GM12878 (cell line): ENCODE measurements around the gene CD9. TPM values are rescaled to one million over a fixed set of nuclear protein-coding genes. Genes with fewer than 3 reads are reported as not detected.

Experiments
- ATAC-seq: fragments of 200-7000 bp; cut with Tn5 transposase; 3 replicates; pipeline ENCODE4 v1.9.1; 2020; ENCODE audit warnings: mild to moderate bottlenecking, moderate library complexity
- BruUV-seq: library from RNA; stranded (reverse); fragments of 400-500 nt; replicated peaks from 2 replicates; lab custom pipeline; 2021; lab: Mats Ljungman, UMichigan
- CTCF ChIA-PET: fragments of 300-600 bp; sonication (Branson Sonifier 250); formaldehyde crosslinking; extraction: SDS; loops from one replicate; lab custom pipeline; 2021; ENCODE audit warnings: inconsistent platforms; lab: Yijun Ruan, JAX
- POLR2A ChIA-PET: fragments of 350-600 bp; formaldehyde crosslinking; extraction: SDS; loops from one replicate; lab custom pipeline; 2021; ENCODE audit warnings: inconsistent platforms; lab: Charles Lee
- RAD21 ChIA-PET: fragments of 300-600 bp; sonication (Branson Sonifier 250); formaldehyde crosslinking; loops from one replicate; lab custom pipeline; 2023; ENCODE audit warnings: antibody characterized with exemption; ENCODE audit not compliant: unreplicated experiment; lab: Charles Lee
- SMC1A ChIA-PET: fragments of 300-600 bp; sonication (Branson Sonifier 250); formaldehyde crosslinking; loops from one replicate; lab custom pipeline; 2023; ENCODE audit not compliant: unreplicated experiment, uncharacterized antibody; lab: Charles Lee
- DNase-seq: peaks from one replicate; pipeline ENCODE4 v3.0.0-alpha.2; 2011; ENCODE audit warnings: low read depth, low spot score
- FAIRE-seq: peaks from 3 replicates; lab custom pipeline; 2011; peaks lifted over from hg19 to GRCh38; lab: Jason Lieb, UNC
- H2AFZ ChIP-seq: 2 replicates; pipeline ENCODE4 v1.6.0; 2011; ENCODE audit warnings: low read depth, low read length, control low read depth; ENCODE audit not compliant: control insufficient read depth
- H3K27ac ChIP-seq: 2 replicates; pipeline ENCODE4 v1.5.1; 2011; ENCODE audit warnings: control low read depth; ENCODE audit not compliant: control insufficient read depth, insufficient read depth
- H3K27me3 ChIP-seq, 2 experiments: replicated peaks in 1 of 2; 2 replicates each; pipeline versions ENCODE4 v1.6.0 to v1.6.1; 2011; ENCODE audit warnings: low read length in 1 of 2; ENCODE audit not compliant: control insufficient read depth in 2 of 2, insufficient read depth in 2 of 2
- H3K36me3 ChIP-seq, 2 experiments: 2 replicates each; pipeline ENCODE4 v1.5.1; 2011; ENCODE audit warnings: low read length in 1 of 2; ENCODE audit not compliant: control insufficient read depth in 2 of 2, insufficient read depth in 2 of 2
- H3K4me1 ChIP-seq: 2 replicates; pipeline ENCODE4 v1.6.1; 2011; ENCODE audit warnings: mild to moderate bottlenecking, low read length, moderate library complexity, mixed read lengths; ENCODE audit not compliant: control insufficient read depth, insufficient read depth
- H3K4me2 ChIP-seq: 2 replicates; pipeline ENCODE4 v1.6.0; 2011; ENCODE audit warnings: control low read depth; ENCODE audit not compliant: control insufficient read depth, insufficient read depth
- H3K4me3 ChIP-seq: fragments of 200-600 bp; sonication (generic); 2 replicates; pipeline ENCODE4 v1.5.1; 2016
- H3K79me2 ChIP-seq: 2 replicates; pipeline ENCODE4 v1.6.0; 2011; ENCODE audit warnings: low read length; ENCODE audit not compliant: control insufficient read depth, insufficient read depth
- H3K9ac ChIP-seq: 2 replicates; pipeline ENCODE4 v1.8.0; 2011; ENCODE audit warnings: low read length, control low read depth, mixed read lengths; ENCODE audit not compliant: control insufficient read depth, insufficient read depth
- H3K9me3 ChIP-seq: replicated peaks from 3 replicates; pipeline ENCODE4 v1.5.1; 2011; ENCODE audit warnings: mild to moderate bottlenecking, low read length; ENCODE audit not compliant: control insufficient read depth, insufficient read depth
- H4K20me1 ChIP-seq: 2 replicates; pipeline ENCODE4 v1.6.0; 2011; ENCODE audit not compliant: control insufficient read depth, insufficient read depth
- EED ChIP-seq: sonication (generic); IDR thresholded peaks from 2 replicates; pipeline ENCODE4 v1.6.1; 2016; ENCODE audit warnings: antibody characterized with exemption, low read depth
- EZH2 ChIP-seq: IDR thresholded peaks from 2 replicates; pipeline ENCODE4 v1.6.1; 2012; ENCODE audit warnings: low read depth, mild to moderate bottlenecking, control low read depth, inconsistent platforms, low read length, borderline replicate concordance; ENCODE audit not compliant: control insufficient read depth
- JUND ChIP-seq: IDR thresholded peaks from 2 replicates; pipeline ENCODE4 v1.6.1; 2012; ENCODE audit warnings: low read depth, mild to moderate bottlenecking, low read length, improper control_type of control experiment, moderate library complexity
- MEF2A ChIP-seq: IDR thresholded peaks from 2 replicates; pipeline ENCODE4 v1.6.1; 2011; ENCODE audit warnings: low read depth, mild to moderate bottlenecking, low read length, moderate library complexity; ENCODE audit not compliant: insufficient read depth
- MXI1 ChIP-seq: fragments of 150-350 bp; IDR thresholded peaks from 2 replicates; pipeline ENCODE4 v1.6.1; 2011; ENCODE audit warnings: low read depth, mild to moderate bottlenecking, inconsistent platforms, low read length, improper control_type of control experiment
- MYB ChIP-seq: fragments of 150-350 bp; IDR thresholded peaks from 2 replicates; pipeline ENCODE4 v1.6.1; 2014; ENCODE audit warnings: mild to moderate bottlenecking, low read depth, low read length, borderline replicate concordance
- NFYB ChIP-seq: IDR thresholded peaks from 2 replicates; pipeline ENCODE4 v1.6.1; 2011; ENCODE audit warnings: low read depth, mild to moderate bottlenecking, low read length, improper control_type of control experiment, moderate library complexity; ENCODE audit not compliant: insufficient read depth
- PRDM15 ChIP-seq: fragments of 450-650 bp; formaldehyde crosslinking; IDR thresholded peaks from 2 replicates; pipeline ENCODE4 v1.4.0; 2020; ENCODE audit warnings: mild to moderate bottlenecking, moderate library complexity
- SMARCA5 ChIP-seq: fragments of 450-650 bp; IDR thresholded peaks from 2 replicates; pipeline ENCODE4 v1.6.1; 2017; ENCODE audit warnings: mild to moderate bottlenecking
- ZNF384 ChIP-seq: IDR thresholded peaks from 2 replicates; pipeline ENCODE4 v1.6.1; 2012; ENCODE audit warnings: low read depth, mild to moderate bottlenecking, low read length, improper control_type of control experiment, borderline replicate concordance
- WGBS: methylation state at CpG from one replicate; pipeline ENCODE4 v1.1.6; 2016; ENCODE audit warnings: low lambda C conversion rate; ENCODE audit not compliant: insufficient replicate concordance, insufficient coverage; ENCODE audit errors: missing lambda C conversion rate; 5-methylcytosine and 5-hydroxymethylcytosine counted together
- in situ Hi-C: fragments of 300-500 bp; cut with MboI; formaldehyde crosslinking; loops from 9 replicates; pipeline ENCODE4 v1.14.3; 2018; ENCODE audit warnings: mixed read lengths
- intact Hi-C: fragments of 100-400 bp; cut with micrococcal nuclease; formaldehyde crosslinking; loops from one replicate; pipeline ENCODE4 v1.14.2; 2022; ENCODE audit not compliant: unreplicated experiment
- polyA plus RNA-seq, 11 experiments: library from polyadenylated mRNA; depleted of rRNA in 4 of 11; unstranded in 6 of 11; stranded (reverse) in 5 of 11; fragments of >200 nt; fragmentation: Nextera tagmentation in 4 of 11; fragmentation: Illumina TruSeq in 1 of 11; extraction: Ambion mirVana in 4 of 11; extraction: Trizol in 1 of 11; gene quantifications; 1 replicate in 1 of 11; 2 replicates in 10 of 11; pipeline versions ENCODE4 v1.2.1 to v1.2.3, GENCODE V29; 2011 to 2016; ENCODE audit warnings: inconsistent platforms in 2 of 11, missing spikeins in 2 of 11, low read depth in 1 of 11
- total RNA-seq, 4 experiments: library from RNA; depleted of rRNA in 3 of 4; stranded (reverse); fragments of >200 nt in 3 of 4; fragmentation: Illumina TruSeq in 1 of 4; extraction: Trizol in 1 of 4; gene quantifications; 2 replicates each; pipeline versions ENCODE4 v1.2.1 to v1.2.3, GENCODE V29; 2013 to 2021

The CD9 gene
- total and polyA plus RNA-seq, 10 of the 15 experiments (the other 5 are each of a cell fraction or from before 2014, with no cell fraction given): 4.8 to 29.9 (median 9.7) TPM

- TF ChIP-seq MEF2A (no peak), JUND (no peak), SMARCA5 (no peak), ZNF384 (no peak)
Observed at GRCh38 chr12:6266971-6267721, 66.9 kb downstream of the CD9 start (continued).

GRCh38 chr12:6268484-6269157, 68.4 kb downstream of the CD9 start:
- DNase-seq (no peak), ATAC-seq (no peak), FAIRE-seq (no peak)
- ChIA-PET POLR2A (interaction anchor here (1.1 kb wide), 1 partner anchor 10 kb away, joined by 3 read pairs; no protein-coding TSS in a partner anchor), SMC1A (interaction anchor here (0.7 to 2.1 kb wide), 5 partner anchors 9 to 75 kb away, joined by 3 to 8 read pairs (median 4); no protein-coding TSS in a partner anchor), CTCF (interaction anchor here (1.0 to 4.3 kb wide), 5 partner anchors 10 to 73 kb away, joined by 3 to 17 read pairs (median 6); no protein-coding TSS in a partner anchor), RAD21 (no interaction called here)
- Histone ChIP-seq H2AFZ (no peak overlapping the region), H3K4me1 (peaks cover 18% of the 10 kb centered on the region), H3K79me2 (no peaks in the 10 kb centered on the region), H3K27ac (no peak overlapping the region), H3K36me3 (no peaks in the 10 kb centered on the region), H3K27me3 (no peaks in the 10 kb centered on the region), H3K4me2 (no peak overlapping the region), H4K20me1 (no peaks in the 10 kb centered on the region), H3K4me3 (no peak overlapping the region), H3K9ac (no peak overlapping the region), H3K9me3 (no peaks in the 10 kb centered on the region)
- BruUV-seq: no TSS peak
- TF ChIP-seq PRDM15 (CRISPR knock-in tag) (no peak), EZH2 (no peak), MYB (no peak), MXI1 (no peak), NFYB (no peak), EED (no peak)
- in situ Hi-C loops: no loop called here
- WGBS: 56% methylated on average over 10 of the region's 10 CpGs
- intact Hi-C loops: loop anchor here (5.0 kb wide), 1 partner anchor 36 kb away; no protein-coding TSS in a partner anchor
